GM21529 (cell line): Measurements from ENCODE around the gene OTUD4.
"Not testable (repeated sequence)": the region's sequence is repeated elsewhere in the genome, so short reads cannot be mapped to it uniquely, and the experiment has no call there.

Experiments
- ATAC-seq: cut with Tn5 transposase; IDR thresholded peaks from one replicate; pipeline ENCODE4 v1.9.1; 2021; ENCODE audit not compliant: unreplicated experiment

OTUD4 gene

GRCh38 chr4:145179281-145179860, 1.0 kb downstream of the OTUD4 start:
- ATAC-seq: peak; percentile 37

GRCh38 chr4:145178740-145179280, 1.6 kb downstream of the OTUD4 start:
- ATAC-seq: no peak

GRCh38 chr4:145177906-145178538, 2.4 kb downstream of the OTUD4 start:
- no peak for ATAC-seq

GRCh38 chr4:145177511-145177905, 2.9 kb downstream of the OTUD4 start:
- no peak for ATAC-seq

GRCh38 chr4:145176641-145177432, 3.6 kb downstream of the OTUD4 start:
- ATAC-seq: no peak

- no peak for ATAC-seq
Measured at GRCh38 chr4:145171911-145172310, 8.5 kb downstream of the OTUD4 start.

DNA sequence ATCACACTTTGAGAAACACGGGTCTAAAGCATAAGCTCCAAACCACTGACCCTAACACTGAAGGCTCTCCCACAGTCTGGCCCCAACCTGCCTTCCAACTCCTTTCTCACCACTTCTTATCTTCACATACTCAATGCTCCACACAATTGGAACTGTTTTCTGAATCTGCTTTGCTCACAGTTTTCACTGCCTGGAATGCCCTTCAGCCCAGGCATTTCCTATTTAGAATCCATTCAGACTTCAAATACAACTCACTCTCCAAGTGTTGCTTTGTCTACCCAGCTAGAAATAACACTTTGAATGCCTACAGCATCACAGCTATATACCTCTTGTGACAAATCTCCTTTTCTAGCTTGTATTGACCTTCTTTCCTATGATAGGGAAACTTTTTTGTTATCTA, 10.2 kb downstream of the OTUD4 start:
- ATAC-seq: no peak

GRCh38 chr4:145168581-145169187, 11.7 kb downstream of the OTUD4 start:
- no peak for ATAC-seq

GRCh38 chr4:145167887-145168286, 12.5 kb downstream of the OTUD4 start:
- no peak for ATAC-seq

DNA sequence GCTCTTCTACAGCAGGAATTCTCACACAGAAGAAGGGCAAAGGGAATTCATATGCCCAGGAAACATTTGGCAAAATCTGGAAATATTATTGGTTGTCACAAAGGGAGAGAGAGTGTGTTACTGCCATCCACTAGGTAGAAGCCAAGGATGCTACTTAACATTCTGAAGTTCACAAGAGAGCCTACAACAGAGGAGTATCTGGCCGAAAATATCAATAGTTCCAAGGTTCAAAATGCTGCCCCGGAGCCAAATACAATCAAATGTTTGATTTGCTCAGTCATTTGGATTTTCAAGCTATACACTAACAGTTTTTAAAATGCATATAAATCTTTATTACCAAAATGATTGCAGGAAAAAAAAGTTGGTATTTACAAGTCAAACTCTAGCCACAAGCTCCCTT, 18.8 kb downstream of the OTUD4 start:
- ATAC-seq: no peak

DNA sequence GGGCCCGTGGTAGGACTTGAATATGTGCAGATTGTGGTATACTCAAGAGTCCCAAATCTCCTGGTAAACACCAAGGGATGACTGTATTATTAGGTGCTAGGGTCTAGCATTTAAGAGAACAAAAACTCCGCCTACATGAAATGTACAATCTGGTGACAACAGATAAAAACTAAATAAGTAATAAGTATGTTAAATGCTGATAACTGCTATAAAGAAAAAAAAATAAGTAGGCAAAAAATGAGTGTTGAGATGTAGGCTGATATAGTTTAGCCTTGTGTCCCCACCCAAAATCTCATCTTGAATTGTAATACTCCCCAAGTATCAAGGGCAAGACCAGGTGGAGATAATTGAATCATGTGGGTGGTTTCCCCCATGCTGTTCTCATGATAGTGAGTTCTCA, 23.4 kb downstream of the OTUD4 start:
- ATAC-seq: no peak

DNA sequence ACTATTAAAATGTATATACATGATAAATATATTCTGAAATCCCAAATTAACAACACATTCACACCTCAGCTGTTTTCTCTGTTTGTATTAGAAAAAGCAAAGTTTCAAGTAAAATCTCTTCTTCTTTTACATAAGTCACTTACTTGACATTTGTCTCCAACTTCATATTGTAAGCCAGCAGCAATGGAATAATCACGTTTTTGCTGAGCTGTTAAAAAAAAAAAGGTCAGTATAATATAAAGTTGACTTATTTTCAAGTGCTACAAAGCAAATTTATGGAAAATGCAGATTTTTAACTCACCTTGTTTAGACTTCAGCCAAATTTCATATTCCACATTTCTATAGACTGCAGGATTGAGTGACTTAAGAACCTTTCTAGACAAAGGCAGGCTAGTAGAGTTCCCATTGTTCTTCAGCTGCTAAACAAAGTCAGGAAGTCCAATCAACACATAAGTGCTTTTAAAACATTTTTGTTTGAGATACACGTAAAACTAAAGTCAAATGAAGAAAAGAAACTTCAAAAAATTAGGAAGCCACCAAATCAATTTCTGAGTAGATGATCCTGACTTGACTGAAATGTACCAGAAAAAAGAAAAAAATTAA, 25.0 kb downstream of the OTUD4 start:
- no peak for ATAC-seq

DNA sequence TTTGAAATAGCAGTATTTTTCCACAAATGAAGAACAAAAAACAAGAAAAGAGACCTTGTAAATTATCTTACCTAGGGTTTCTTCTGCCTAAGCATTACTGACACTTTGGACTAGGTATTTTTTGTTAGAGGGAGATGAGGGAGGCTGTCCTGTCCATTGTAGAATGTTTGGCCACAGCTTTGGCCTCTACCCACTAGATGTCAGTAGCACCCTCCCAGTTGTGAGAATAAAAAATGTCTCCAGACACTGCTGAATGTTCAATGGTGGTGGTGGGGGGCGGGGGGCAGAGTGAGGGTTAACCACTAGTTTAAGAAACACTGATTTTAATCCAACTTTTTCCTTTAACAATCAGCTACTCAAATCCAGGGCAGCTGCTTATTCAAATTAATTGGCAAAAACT, 25.8 kb downstream of the OTUD4 start:
- peak; percentile 78 for ATAC-seq

- peak; percentile 63 for ATAC-seq
Measured at GRCh38 chr4:145153904-145154298, 26.5 kb downstream of the OTUD4 start.

DNA sequence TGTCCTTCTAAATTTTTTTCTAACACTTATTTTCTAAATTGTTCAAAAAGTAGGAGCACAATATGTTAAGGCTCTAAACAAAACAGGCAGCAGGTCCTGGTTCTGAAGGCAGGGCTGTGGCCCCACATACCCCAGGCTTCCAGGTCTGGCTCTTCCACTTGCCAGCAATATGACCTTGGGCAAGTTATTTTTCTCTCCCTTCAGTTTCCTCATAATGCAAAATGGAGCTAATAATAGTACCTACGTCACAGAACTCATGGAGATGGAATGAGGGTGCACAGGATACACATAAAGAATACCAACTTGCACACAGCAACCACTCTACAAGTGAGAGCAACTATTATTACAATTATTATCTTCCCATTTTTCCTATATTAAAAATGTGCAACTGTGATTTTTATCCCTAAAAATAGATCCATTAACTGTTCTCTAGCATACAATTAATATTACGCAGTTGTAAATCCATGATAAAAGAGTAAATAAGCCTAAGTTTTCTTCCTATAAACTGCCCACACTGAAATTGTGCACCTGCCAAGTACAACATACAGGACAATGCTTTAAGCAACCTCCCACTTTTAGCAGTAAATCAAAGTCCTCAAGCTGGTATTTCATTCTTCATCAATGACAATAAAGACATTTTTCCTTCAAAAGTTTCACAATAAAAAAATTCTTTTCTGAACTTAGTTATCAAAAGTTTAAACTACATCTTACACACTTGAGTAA, 27.0 kb downstream of the OTUD4 start:
- no peak for ATAC-seq

DNA sequence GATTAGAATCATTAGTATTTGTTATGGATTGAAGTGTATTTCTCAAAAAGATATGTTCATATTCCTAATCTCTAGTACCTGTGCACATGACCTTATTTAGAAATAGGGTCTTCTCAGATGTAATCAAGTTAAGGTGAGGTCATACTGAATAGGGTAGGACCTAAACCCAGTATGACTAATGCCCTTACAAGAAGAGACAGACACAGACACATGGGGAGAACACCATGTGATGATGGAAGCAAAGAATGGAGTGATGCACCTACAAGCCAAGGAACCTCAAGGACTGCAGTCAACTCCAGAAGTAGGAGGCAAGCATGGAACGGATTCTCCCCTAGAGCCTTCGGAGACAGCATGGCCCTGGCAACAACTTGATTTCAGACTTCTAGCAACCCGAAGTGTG, 31.4 kb downstream of the OTUD4 start:
- no peak for ATAC-seq

- not testable (repeated sequence) for ATAC-seq
Measured at GRCh38 chr4:145136219-145136618, 44.2 kb downstream of the OTUD4 start.

GRCh38 chr4:145132511-145133098, 47.8 kb downstream of the OTUD4 start:
- peak; percentile 79 for ATAC-seq

GRCh38 chr4:145131848-145132247, 48.5 kb downstream of the OTUD4 start:
- ATAC-seq: no peak

DNA sequence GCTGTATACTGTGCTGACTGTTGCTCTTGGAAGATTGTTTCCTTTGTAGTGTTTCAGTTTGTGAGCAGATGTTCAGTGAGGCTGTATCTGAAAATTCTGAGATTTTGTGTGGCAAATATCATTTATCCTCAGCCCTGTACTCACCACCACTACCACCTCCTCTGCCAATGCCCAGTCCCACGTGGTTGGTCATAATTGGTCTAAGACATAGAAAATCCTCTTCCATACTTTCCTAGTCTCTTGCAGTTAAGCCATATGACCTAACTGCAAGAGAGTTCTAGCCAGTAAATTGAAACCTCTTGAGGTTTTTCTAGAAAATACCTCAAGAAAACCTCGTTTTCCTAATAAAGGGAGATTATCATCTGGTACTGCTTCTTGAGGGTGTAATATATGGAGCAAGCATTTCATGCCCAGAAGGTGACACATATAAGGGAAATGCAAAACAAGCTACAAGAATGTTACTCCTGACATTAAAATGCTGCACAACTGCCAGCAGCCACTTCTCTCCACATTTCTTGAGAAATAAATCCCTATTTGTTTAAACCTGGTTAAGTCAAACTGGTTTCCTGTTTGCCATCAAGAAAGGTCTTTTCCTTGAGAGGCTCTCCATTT, 49.5 kb downstream of the OTUD4 start:
- no peak for ATAC-seq
